ENCODE results near the gene TSPYL1.

The TSPYL1 gene

GRCh38 chr6:116256694-116257093, 23.0 kb downstream of the TSPYL1 start:
- DNase-seq: no peak

GRCh38 chr6:116255246-116255800, 24.4 kb downstream of the TSPYL1 start:
- DNase-seq: no peak

GRCh38 chr6:116254297-116255056, 25.3 kb downstream of the TSPYL1 start:
- DNase-seq: no peak

- peak; percentile 95 for DNase-seq
Observed at GRCh38 chr6:116253505-116254296, 26.0 kb downstream of the TSPYL1 start, which contains the start of gene TSPYL4. TSPYL4 (minus strand) TSS chr6:116254075; CDS start chr6:116254008, 67 bp downstream.

- DNase-seq: no peak
Observed at GRCh38 chr6:116253188-116253504, 26.6 kb downstream of the TSPYL1 start.

GRCh38 chr6:116251568-116252384, 28.0 kb downstream of the TSPYL1 start:
- no peak for DNase-seq

DNA sequence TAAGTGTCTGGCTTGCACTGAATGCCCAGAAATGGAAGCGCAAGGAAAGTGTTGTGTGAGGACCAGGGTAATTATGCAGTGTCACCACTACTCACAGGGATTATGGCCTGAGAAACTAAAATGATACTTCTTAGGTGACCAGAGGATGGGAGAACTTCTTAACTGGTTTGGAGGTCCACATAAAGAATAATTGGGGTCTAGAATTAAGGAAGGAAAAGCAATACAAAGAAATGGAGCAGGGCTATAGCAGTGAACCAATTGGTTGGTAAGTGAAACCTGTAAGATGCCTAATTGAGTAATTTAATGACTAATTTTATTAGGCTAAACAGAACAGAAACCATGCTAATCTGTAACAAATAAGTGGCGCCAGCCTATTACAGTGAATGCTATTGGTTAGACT, 31.2 kb downstream of the TSPYL1 start:
- DNase-seq: no peak

GRCh38 chr6:116247285-116247684, 32.4 kb downstream of the TSPYL1 start:
- no peak for DNase-seq

DNA sequence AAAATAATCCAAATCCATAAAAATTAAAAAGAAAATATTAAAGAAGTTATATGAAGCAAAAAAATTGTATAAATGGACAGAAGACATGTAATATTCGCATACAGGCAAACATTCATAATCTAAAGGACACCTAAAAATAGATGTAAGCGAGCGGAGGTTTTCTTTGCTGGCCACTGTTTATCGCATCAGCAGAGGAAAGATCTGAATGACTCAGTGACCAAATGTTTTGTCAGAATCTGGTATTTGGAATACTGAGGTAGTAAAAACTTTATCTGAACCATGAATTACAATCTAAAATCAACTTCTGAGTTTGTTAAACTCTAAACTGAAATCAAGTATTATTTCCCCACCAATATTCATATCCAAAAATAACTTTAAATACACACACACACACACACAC, 33.6 kb downstream of the TSPYL1 start:
- DNase-seq: no peak

- no peak for DNase-seq
Observed at GRCh38 chr6:116244284-116244683, 35.4 kb downstream of the TSPYL1 start.

- DNase-seq: no peak
Observed at GRCh38 chr6:116239856-116240255, 39.9 kb downstream of the TSPYL1 start.

- no peak for DNase-seq
Observed at GRCh38 chr6:116239256-116239655, 40.5 kb downstream of the TSPYL1 start.

DNA sequence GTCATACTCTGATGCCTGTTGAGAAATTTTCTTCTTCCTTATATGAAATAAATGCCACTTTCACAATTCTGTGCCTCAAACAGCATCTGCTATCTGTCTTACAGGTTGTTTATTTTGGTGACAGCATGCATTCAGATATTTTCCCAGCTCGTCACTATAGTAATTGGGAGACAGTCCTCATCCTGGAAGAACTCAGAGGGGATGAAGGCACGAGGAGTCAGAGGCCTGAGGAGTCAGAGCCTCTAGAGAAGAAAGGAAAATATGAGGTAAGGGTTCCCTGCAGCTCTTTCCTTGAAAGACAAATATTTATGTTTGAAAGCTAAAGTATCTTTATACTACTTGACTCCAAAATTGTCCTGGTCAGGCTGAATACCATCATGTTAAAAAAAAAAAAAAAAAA, 41.6 kb downstream of the TSPYL1 start:
- DNase-seq: no peak

GRCh38 chr6:116234689-116235088, 45.0 kb downstream of the TSPYL1 start:
- DNase-seq: no peak

GRCh38 chr6:116229287-116229913, 50.3 kb downstream of the TSPYL1 start:
- DNase-seq: peak; percentile 15
